Epithelial cell of proximal tubule (primary cell): ENCODE results near the gene MT2A. TPM values are rescaled to one million over a fixed set of nuclear protein-coding genes. Genes with fewer than 3 reads are reported as not detected.

Source experiments
- DNase-seq: peaks from one replicate; pipeline ENCODE4 v3.0.0-alpha.2; 2011; ENCODE audit warnings: low read depth
- H3K4me3 ChIP-seq: 2 replicates; pipeline ENCODE4 v1.5.1; 2011; ENCODE audit warnings: low read depth, mild to moderate bottlenecking, low read length
- CTCF ChIP-seq: conservative IDR thresholded peaks from 2 replicates; pipeline ENCODE4 v1.5.1; 2012; ENCODE audit warnings: low read depth, mild to moderate bottlenecking, low read length
- total RNA-seq: library from RNA; depleted of rRNA; stranded (reverse); fragments of >200 nt; gene quantifications from 2 replicates; pipeline ENCODE4 v1.2.3, GENCODE V29; 2015

Gene MT2A
- total RNA-seq, 1 donor from 2014 or later, result 1,559 TPM

- DNase-seq, result no peak
- H3K4me3 ChIP-seq, result no peak overlapping the region
- TF ChIP-seq CTCF, result no peak
Observed at GRCh38 chr16:56647641-56648431, 39.5 kb downstream of the MT2A start.

DNA sequence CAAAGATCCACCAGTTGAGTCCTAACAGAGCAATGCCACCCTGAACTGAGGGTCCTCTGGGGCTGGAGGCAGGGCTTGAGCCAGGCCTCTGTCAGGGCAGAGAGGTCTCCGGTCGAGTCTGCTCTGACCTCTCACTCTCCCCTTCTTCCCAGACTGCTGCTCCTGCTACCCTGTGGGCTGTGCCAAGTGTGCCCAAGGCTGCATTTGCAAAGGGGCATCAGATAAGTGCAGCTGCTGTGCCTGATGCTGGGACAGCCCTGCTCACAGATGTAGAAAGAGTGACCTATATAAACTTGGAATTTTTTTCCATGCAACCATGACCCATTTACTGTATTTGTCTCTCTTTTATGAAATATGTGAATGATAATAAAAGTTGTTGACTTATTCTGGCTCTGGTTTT lies 40.9 kb downstream of the MT2A start:
- no peak for TF ChIP-seq CTCF
- no peak for DNase-seq
- H3K4me3 ChIP-seq, result no peak overlapping the region

DNA sequence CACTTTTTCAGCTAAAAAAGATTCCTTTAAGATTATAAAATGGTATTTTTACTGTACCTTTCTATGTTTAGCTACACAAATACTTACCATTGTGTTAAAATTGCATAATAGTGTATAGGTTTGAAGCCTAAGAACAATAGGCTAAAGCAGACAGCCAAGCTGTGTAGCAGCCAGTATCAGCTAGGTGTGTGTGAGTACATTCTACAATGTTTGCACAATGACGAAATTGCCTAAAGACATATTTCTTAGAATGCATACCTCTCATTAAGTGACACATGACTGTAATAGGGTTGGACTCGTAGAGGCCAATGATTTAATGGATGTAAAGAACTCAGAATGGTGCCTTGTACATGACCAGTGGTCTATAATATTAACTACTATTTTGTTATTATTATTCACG lies 41.4 kb downstream of the MT2A start:
- no peak overlapping the region for H3K4me3 ChIP-seq
- no peak for TF ChIP-seq CTCF
- no peak for DNase-seq

- no peak within 1 kb of the TSS for H3K4me3 ChIP-seq
- no peak for TF ChIP-seq CTCF
- no peak for DNase-seq
Observed at GRCh38 chr16:56651586-56651985, 43.2 kb downstream of the MT2A start, which contains the start of gene MT1B. MT1B (plus strand) TSS chr16:56651886; CDS start chr16:56651954, 68 bp downstream.

- H3K4me3 ChIP-seq, result no peak overlapping the region
- TF ChIP-seq CTCF, result no peak
- no peak for DNase-seq
Observed at GRCh38 chr16:56652600-56652999, 44.2 kb downstream of the MT2A start.

GRCh38 chr16:56653218-56653617 lies 44.8 kb downstream of the MT2A start:
- no peak for TF ChIP-seq CTCF
- no peak overlapping the region for H3K4me3 ChIP-seq
- no peak for DNase-seq
